Stomach (tissue), 4 donors: ENCODE data around the gene CEP112.

Experiments
- CTCF ChIP-seq, 7 experiments: fragments of 450-650 bp in 4 of 7; fragments of 200-600 bp in 3 of 7; sonication (generic) in 3 of 7; IDR thresholded peaks; one replicate each; pipeline ENCODE4 v1.5.1; 2016 to 2019; ENCODE audit warnings: antibody characterized with exemption in 7 of 7, control low read depth in 2 of 7, mild to moderate bottlenecking in 1 of 7
- EP300 ChIP-seq: sonication (generic); formaldehyde crosslinking; IDR thresholded peaks from one replicate; pipeline ENCODE4 v1.6.1; 2017; ENCODE audit warnings: antibody characterized with exemption
- POLR2A ChIP-seq, 4 donors: fragments of 450-650 bp; IDR thresholded peaks; one replicate each; pipeline ENCODE4 v1.6.1; 2016; ENCODE audit warnings: antibody characterized with exemption in 4 of 4, control low read depth in 2 of 4, mild to moderate bottlenecking in 1 of 4, moderate library complexity in 1 of 4
- POLR2AphosphoS5 ChIP-seq, 3 donors: sonication (generic); formaldehyde crosslinking; IDR thresholded peaks; one replicate each; pipeline ENCODE4 v1.6.1; 2016; ENCODE audit warnings: antibody characterized with exemption in 3 of 3

- no peak for TF ChIP-seq CTCF (IDR thresholded peaks at IDR 0.05)
- TF ChIP-seq POLR2A (IDR thresholded peaks at IDR 0.05): no peak
- TF ChIP-seq EP300: no peak
- TF ChIP-seq POLR2AphosphoS5 (IDR thresholded peaks at IDR 0.05): no peak
Observed at GRCh38 chr17:66087073-66087472, 104.9 kb downstream of the CEP112 start.
